ENCODE measurements around the gene PPARA. TPM values are rescaled to one million over a fixed set of nuclear protein-coding genes. Genes with fewer than 3 reads are reported as not detected.

PPARA gene
- polyA plus RNA-seq, 1 of the 3 experiments (the other 2 are of a cell fraction): 4.5 TPM

GRCh38 chr22:46229701-46230100 is 79.4 kb downstream of the PPARA start:
- no peaks in the 10 kb centered on the region for H4K20me1 ChIP-seq (ENCODE audit: insufficient read depth)
- CTCF ChIA-PET: no interaction called here
- no peaks in the 10 kb centered on the region for H3K27me3 ChIP-seq (ENCODE audit: insufficient read depth)
- POLR2A ChIA-PET: interaction anchor here (0.9 kb wide), 1 partner anchor 11 kb away, joined by 3 read pairs; no protein-coding TSS in a partner anchor
- TF ChIP-seq YY1 (IDR thresholded peaks at IDR 0.05; ENCODE audit: low read depth): no peak
- TF ChIP-seq RAD21 (IDR thresholded peaks at IDR 0.05; ENCODE audit: low read length): peak; percentile 22; the same call in 1 of the 2 replicates
- TF ChIP-seq MEF2A (IDR thresholded peaks at IDR 0.05; ENCODE audit: borderline replicate concordance, low read depth): no peak
- TF ChIP-seq GABPA (IDR thresholded peaks at IDR 0.05; ENCODE audit: low read depth): no peak
- peak; percentile 56 for TF ChIP-seq FOXJ3 (CRISPR knock-in tag; IDR thresholded peaks at IDR 0.05)
- no peak for TF ChIP-seq USF2 (IDR thresholded peaks at IDR 0.05; ENCODE audit: borderline replicate concordance, low read depth, low read length)
- no peak for TF ChIP-seq ELF1 (IDR thresholded peaks at IDR 0.05)
- TF ChIP-seq, protein P1, sequence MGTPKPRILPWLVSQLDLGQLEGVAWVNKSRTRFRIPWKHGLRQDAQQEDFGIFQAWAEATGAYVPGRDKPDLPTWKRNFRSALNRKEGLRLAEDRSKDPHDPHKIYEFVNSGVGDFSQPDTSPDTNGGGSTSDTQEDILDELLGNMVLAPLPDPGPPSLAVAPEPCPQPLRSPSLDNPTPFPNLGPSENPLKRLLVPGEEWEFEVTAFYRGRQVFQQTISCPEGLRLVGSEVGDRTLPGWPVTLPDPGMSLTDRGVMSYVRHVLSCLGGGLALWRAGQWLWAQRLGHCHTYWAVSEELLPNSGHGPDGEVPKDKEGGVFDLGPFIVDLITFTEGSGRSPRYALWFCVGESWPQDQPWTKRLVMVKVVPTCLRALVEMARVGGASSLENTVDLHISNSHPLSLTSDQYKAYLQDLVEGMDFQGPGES (IDR thresholded peaks at IDR 0.05; ENCODE audit: low read depth, low read length): no peak
- TF ChIP-seq FOSL2 (IDR thresholded peaks at IDR 0.05; ENCODE audit: borderline replicate concordance, low read depth): no peak
- peak; percentile 60 for TF ChIP-seq CHD2 (IDR thresholded peaks at IDR 0.05; ENCODE audit: low read length, partially characterized antibody)
- TF ChIP-seq NFIC (IDR thresholded peaks at IDR 0.05; ENCODE audit: borderline replicate concordance): no peak
- no peak for TF ChIP-seq RXRA (IDR thresholded peaks at IDR 0.05; ENCODE audit: borderline replicate concordance, low read depth)
- no peak for TF ChIP-seq ZBTB33 (IDR thresholded peaks at IDR 0.05; ENCODE audit: borderline replicate concordance, low read depth)
- no peak for TF ChIP-seq REST (IDR thresholded peaks at IDR 0.05; ENCODE audit: low read depth, low read length)
- no peak for TF ChIP-seq JUND (IDR thresholded peaks at IDR 0.05)
- no peak for TF ChIP-seq RFX5 (IDR thresholded peaks at IDR 0.05; ENCODE audit: low read length)
- no peak for TF ChIP-seq EZH2phosphoT487 (IDR thresholded peaks at IDR 0.05; ENCODE audit: borderline replicate concordance, low read depth)
- no peak for TF ChIP-seq MAX (IDR thresholded peaks at IDR 0.05; ENCODE audit: low read depth)
- peak; percentile 82 for TF ChIP-seq GATA2 (CRISPR knock-in tag; IDR thresholded peaks at IDR 0.05)
- TF ChIP-seq, protein P2, sequence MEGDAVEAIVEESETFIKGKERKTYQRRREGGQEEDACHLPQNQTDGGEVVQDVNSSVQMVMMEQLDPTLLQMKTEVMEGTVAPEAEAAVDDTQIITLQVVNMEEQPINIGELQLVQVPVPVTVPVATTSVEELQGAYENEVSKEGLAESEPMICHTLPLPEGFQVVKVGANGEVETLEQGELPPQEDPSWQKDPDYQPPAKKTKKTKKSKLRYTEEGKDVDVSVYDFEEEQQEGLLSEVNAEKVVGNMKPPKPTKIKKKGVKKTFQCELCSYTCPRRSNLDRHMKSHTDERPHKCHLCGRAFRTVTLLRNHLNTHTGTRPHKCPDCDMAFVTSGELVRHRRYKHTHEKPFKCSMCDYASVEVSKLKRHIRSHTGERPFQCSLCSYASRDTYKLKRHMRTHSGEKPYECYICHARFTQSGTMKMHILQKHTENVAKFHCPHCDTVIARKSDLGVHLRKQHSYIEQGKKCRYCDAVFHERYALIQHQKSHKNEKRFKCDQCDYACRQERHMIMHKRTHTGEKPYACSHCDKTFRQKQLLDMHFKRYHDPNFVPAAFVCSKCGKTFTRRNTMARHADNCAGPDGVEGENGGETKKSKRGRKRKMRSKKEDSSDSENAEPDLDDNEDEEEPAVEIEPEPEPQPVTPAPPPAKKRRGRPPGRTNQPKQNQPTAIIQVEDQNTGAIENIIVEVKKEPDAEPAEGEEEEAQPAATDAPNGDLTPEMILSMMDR (IDR thresholded peaks at IDR 0.05): no peak
- TF ChIP-seq EP300 (IDR thresholded peaks at IDR 0.05; ENCODE audit: borderline replicate concordance in 1 of 2, low read depth in 1 of 2, low read length in 1 of 2): peak in 1 of 2 experiments; percentile 85; a peak in 2 of 4 replicates
- TF ChIP-seq FOXM1 (IDR thresholded peaks at IDR 0.05; ENCODE audit: low read depth): no peak
- peak; percentile 48; the same call in 1 of the 2 replicates for TF ChIP-seq TCF12 (IDR thresholded peaks at IDR 0.05)
- TF ChIP-seq TAF1 (IDR thresholded peaks at IDR 0.05; ENCODE audit: borderline replicate concordance, low read depth, low read length): no peak
- no peak for TF ChIP-seq SIN3A (IDR thresholded peaks at IDR 0.05; ENCODE audit: borderline replicate concordance, low read depth, low read length)
- H3K79me2 ChIP-seq (ENCODE audit: insufficient read depth): no peaks in the 10 kb centered on the region
- no peaks in the 10 kb centered on the region for H3F3A ChIP-seq (replicated peaks; ENCODE audit: insufficient read depth)
- H3K36me3 ChIP-seq (replicated peaks in 1 of 2; ENCODE audit: control insufficient read depth in 1 of 2, insufficient read depth in 2 of 2, low read length in 1 of 2): no peaks in the 10 kb centered on the region
- WGBS (ENCODE audit: low lambda C conversion rate): 78% methylated on average over 8 of the region's 8 CpGs
- no peak overlapping the region for H3K4me2 ChIP-seq
- H3K9me2 ChIP-seq: no peaks in the 10 kb centered on the region
- H3K9me3 ChIP-seq: no peaks in the 10 kb centered on the region
- H3K9ac ChIP-seq: no peak overlapping the region
- H3K4me3 ChIP-seq (ENCODE audit: low read depth in 2 of 2, low read length in 1 of 2): no peak overlapping the region
- peak; percentile 67 for DNase-seq
- peaks cover 10 to 13% of the 10 kb centered on the region in 2 experiments; a peak in 2 of 4 replicates for H3K4me1 ChIP-seq (ENCODE audit: control insufficient read depth in 1 of 2, insufficient read depth in 2 of 2, low read depth in 1 of 2, low read length in 1 of 2)
- no peak overlapping the region for H2AFZ ChIP-seq (ENCODE audit: low read depth)
- H3K27ac ChIP-seq (ENCODE audit: low read depth in 2 of 2, low read length in 1 of 2): peak overlapping the region in 1 of 2 experiments; percentile 16; a peak in 2 of 4 replicates
